Melanocyte of skin (primary cell): ENCODE results near the gene USP14. TPM values are rescaled to one million over a fixed set of nuclear protein-coding genes. Genes with fewer than 3 reads are reported as not detected.

Experiments used
- small RNA-seq, 2 donors: library from RNA; depleted of rRNA; stranded (forward); fragments of <200 nt; gene quantifications; one replicate each; pipeline ENCODE3, GENCODE V24; 2012
- total RNA-seq, 2 donors: library from RNA; depleted of rRNA; stranded (reverse); fragments of >200 nt; gene quantifications; 2 replicates each; pipeline ENCODE4 v1.2.3, GENCODE V29; 2012

Gene USP14
- 10 to 100 TPM; 15.1 to 36.3 TPM for total RNA-seq

GRCh38 chr18:158128-159036 is at the start of gene USP14:
Gene USP14, plus strand, starts transcription at chr18:158557. Its CDS starts 142 bp downstream, at chr18:158699.

Small RNA genes within 50 kb of the gene (small RNA-seq; reads per million reads assigned to genes)
- 0 reads per million in 2 donors for gene MIR8078

Other genes starting within 250 kb of the USP14 start
- under 1 TPM in 1 of 2 donors, not detected in 1; 0.67 TPM for gene TUBB8B, start 108.9 kb upstream of the USP14 start, total RNA-seq
- 10 to 100 TPM; 26.5 to 44.0 TPM for gene THOC1, start 109.5 kb downstream of the USP14 start, total RNA-seq